22Rv1 (cell line): Measurements from ENCODE around the gene ITPK1.
"Not testable (repeated sequence)": the region's sequence is repeated elsewhere in the genome, so short reads cannot be mapped to it uniquely, and the experiment has no call there.

Experiments used
- H3K27ac ChIP-seq: fragments of 450-650 bp; 2 replicates; pipeline ENCODE4 v1.5.1; 2017
- CTCF ChIP-seq: fragments of 450-650 bp; IDR thresholded peaks from 2 replicates; pipeline ENCODE4 v1.5.1; 2017; ENCODE audit warnings: mild to moderate bottlenecking
- ZFX ChIP-seq: fragments of 450-650 bp; IDR thresholded peaks from 2 replicates; pipeline ENCODE4 v1.6.1; 2017; ENCODE audit warnings: antibody characterized with exemption, borderline replicate concordance

Gene ITPK1

GRCh38 chr14:93068711-93069110 is 47.0 kb downstream of the ITPK1 start:
- H3K27ac ChIP-seq = no peak overlapping the region
- TF ChIP-seq CTCF = no peak

GRCh38 chr14:93067088-93067487 is 48.6 kb downstream of the ITPK1 start:
- TF ChIP-seq ZFX (no peak), CTCF (no peak)

GRCh38 chr14:93065272-93065730 is 50.4 kb downstream of the ITPK1 start:
- no peak for TF ChIP-seq ZFX
- no peak for TF ChIP-seq CTCF
- no peak overlapping the region for H3K27ac ChIP-seq

More at GRCh38 chr14:93067088-93067487, 48.6 kb downstream of the ITPK1 start:
- no peak overlapping the region for H3K27ac ChIP-seq

GRCh38 chr14:93064411-93065271 is 51.1 kb downstream of the ITPK1 start:
- no peak overlapping the region for H3K27ac ChIP-seq
- TF ChIP-seq ZFX (no peak), CTCF (no peak)

- H3K27ac ChIP-seq = no peak overlapping the region
- TF ChIP-seq ZFX (no peak), CTCF (no peak)
These were observed 52.3 kb downstream of the ITPK1 start for GRCh38 chr14:93063393-93063792.

- no peak overlapping the region for H3K27ac ChIP-seq
- TF ChIP-seq ZFX = no peak
- no peak for TF ChIP-seq CTCF
These were observed 52.8 kb downstream of the ITPK1 start for GRCh38 chr14:93062890-93063289.

- not testable (repeated sequence) for H3K27ac ChIP-seq
These were observed 53.7 kb downstream of the ITPK1 start for GRCh38 chr14:93062013-93062412.
